GM19463 (cell line): Measurements from ENCODE around the gene MPP2.
"Not testable (repeated sequence)": the region's sequence is repeated elsewhere in the genome, so short reads cannot be mapped to it uniquely, and the experiment has no call there.

Source experiments
- ATAC-seq: cut with Tn5 transposase; IDR thresholded peaks from one replicate; pipeline ENCODE4 v1.9.1; 2021; ENCODE audit warnings: mild to moderate bottlenecking, moderate library complexity; ENCODE audit not compliant: unreplicated experiment

Gene MPP2

DNA sequence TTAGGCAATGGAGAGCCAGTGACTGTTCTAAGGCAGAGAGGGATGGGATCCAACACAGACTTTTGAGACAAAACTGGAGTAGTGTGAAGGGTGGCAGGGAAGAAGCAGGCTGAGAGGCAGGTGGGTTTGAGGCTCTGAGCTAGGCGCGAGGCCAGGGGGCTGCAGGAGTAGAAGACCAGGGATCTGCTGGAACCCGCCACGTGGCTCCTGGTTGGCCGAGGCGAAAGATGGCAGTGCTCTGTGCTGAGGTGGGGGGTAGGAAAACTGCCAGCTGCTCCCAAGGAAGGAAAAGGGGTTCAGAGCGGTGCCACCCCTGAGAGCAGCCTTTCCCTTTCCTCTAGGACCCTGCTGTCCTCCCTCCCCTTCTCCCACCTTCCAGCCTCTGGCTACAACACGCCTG is 54.8 kb downstream of the MPP2 start:
- ATAC-seq, result no peak

DNA sequence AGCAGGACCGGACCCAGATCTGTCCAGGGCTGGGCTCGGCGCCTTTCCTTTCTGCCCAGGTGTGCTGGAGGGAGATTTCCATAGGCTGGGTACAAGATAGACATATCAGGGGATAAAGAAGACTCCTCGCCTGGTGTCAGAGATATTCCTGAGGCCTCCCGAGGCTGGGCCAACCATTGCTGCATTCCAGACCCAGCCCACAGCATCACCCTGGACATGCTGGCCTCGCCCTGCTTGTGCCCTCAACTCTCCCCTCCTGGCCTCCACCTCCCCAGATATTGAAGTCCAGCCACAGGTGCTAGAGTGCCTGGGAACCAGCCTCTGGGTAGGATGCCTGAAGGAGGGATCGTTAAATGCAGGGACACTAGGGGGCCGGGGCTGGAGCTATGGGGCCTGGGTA is 58.2 kb downstream of the MPP2 start:
- no peak for ATAC-seq

DNA sequence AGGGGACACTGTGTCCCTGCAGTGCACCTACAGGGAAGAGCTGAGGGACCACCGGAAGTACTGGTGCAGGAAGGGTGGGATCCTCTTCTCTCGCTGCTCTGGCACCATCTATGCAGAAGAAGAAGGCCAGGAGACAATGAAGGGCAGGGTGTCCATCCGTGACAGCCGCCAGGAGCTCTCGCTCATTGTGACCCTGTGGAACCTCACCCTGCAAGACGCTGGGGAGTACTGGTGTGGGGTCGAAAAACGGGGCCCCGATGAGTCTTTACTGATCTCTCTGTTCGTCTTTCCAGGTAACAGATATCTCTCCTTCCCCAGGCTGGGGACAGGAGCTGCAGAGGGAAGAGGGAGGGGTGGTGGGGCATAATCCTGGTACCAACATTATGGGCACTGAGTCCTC is 58.7 kb downstream of the MPP2 start:
- no peak for ATAC-seq

DNA sequence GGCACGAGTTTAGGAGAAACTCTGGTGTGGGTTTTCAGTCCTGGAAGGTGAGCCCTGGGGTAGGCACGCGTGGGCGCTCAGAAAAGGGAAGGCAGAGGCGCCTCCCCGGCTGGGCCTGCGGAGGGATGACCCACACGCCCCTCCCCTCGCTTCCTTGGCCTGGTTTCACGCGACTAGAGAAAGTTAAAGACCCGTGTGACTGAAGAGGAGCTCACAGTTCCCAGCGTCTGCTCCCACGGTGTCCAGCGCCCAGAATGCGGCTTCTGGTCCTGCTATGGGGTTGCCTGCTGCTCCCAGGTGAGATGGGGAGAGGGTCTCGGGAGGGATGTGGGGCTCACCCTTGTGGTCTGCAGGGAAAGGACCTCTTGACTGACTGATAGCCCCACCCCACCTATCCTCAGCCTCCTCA is 60.4 kb downstream of the MPP2 start, which contains the start of gene CD300LG:
TSS of gene CD300LG (plus strand) at position 214 of the 409 bp plus-strand sequence. CDS start at position 255, 41 bp downstream.
- ATAC-seq, result no peak

DNA sequence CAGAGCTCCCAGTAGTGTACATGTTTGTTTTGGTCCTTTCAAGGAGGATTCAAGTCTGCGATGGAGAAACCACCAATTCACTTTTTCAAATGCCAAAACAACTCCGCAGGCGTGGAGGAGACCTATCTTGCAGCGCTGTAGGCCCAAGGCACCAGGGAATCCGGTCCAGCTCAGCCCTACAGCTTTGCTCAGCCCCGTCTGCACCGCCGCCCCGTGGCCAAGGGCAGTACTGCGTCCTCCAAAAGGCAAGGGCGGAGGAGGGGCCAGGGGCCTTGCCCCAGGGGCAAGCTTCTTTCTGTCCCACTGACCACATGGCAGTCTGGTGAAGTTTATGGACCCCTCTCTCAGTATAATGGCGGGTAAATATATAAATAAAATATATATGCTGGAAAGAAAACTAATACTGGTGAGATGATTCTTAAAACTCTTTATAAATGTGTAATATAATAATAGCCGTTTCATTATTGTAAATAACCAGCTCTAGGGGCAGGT is 61.1 kb downstream of the MPP2 start:
- no peak for ATAC-seq

DNA sequence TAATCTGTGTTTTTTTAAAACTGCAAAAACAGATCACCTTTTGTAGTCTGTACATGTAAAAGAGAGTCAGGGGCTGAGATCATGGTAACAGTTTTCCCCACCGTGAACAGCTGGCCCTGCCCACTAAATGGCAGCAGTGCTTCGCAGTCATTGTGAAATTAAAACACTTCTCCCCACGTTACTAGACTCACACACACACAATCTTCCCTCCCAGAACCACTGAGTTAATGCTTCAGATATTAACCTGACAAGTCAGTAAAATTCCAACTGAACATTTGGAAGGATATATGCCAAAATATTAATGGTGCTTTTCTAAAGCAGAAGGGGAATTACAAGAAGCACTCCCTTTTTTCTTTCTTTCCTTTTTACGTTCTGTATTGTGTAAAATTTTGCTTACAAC is 61.6 kb downstream of the MPP2 start:
- ATAC-seq, result no peak

DNA sequence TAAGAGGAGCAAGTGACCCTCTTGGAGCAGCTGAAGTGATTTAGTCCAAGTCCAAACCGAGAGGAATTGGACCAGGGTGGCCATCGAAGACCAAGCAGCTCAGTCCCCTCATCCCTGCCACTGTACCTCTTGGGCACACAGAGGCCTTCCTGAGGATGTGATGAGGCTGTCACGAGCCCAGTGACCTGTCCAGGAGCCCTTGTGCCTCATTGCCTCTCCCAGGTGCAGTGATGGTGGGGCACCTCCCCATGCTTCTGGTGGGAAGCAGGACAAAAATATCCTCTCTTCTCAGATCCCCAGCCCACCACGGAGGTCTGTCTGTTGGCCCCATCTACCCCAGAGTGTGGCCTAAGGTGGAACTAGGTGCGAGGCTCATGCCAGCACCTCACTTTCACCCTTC is 63.1 kb downstream of the MPP2 start:
- ATAC-seq, result no peak

DNA sequence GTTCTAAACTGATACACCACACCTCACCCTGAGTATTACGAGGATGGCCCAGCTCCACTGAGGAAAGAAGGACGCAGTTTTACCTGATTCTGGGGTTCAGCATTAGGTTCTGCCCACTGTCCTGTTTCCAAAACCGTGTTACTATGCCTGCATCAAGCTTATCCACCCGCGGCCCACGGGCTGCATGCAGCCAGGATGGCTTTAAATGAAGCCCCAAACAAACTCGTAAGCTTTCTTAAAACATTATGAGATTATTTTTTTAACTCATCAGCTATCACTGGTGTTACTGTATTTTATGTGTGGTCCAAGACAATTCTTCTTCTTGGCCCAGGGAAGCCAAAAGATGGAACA is 64.4 kb downstream of the MPP2 start:
- ATAC-seq, result no peak

DNA sequence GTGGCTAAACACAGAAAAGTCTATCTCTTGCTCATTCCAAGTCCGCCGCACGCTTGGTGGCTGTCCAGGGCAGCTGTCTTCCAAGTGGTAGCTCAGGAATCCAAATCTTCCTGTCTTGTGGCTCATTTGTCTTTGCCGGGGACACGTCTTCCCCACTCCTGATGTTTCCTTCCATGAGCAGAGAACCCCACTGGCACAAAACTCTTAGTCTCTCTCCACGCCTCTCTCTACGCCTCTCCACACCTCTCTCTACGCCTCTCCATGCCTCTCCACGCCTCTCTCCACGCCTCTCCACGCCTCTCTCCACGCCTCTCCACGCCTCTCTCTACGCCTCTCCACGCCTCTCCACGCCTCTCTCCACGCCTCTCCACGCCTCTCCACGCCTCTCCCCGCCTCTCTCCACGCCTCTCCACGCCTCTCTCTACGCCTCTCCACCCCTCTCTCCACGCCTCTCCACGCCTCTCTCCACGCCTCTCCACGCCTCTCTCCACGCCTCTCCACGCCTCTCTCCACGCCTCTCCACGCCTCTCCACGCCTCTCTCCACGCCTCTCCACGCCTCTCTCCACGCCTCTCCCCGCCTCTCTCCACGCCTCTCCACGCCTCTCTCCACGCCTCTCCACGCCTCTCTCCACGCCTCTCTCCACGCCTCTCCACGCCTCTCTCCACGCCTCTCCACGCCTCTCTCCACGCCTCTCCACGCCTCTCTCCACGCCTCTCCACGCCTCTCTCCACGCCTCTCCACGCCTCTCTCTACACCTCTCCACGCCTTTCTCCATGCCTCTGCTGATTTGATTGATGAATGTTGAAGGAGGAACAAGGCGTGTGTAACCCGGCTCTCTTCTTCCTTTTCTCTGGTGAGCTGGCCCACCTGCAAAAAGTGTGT is 65.0 kb downstream of the MPP2 start:
- not testable (repeated sequence) for ATAC-seq

DNA sequence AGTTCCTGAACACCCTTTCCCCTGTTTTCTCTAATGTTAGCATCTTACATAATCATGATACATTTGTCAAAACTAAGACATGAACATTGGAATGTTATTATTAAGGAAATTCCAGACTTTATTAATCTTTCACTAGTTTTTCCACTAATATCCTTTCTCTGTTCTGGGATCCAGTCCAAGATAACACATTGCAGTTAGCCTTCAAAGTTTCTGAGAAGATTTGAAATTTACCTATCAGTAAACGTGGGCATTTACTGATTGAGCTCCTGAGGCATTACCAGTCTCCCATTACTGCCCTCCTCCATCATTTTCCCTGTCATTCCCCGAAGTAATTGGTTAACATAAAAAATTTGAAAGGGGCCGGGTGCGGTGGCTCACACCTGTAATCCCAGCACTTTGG is 66.1 kb downstream of the MPP2 start:
- ATAC-seq, result no peak

DNA sequence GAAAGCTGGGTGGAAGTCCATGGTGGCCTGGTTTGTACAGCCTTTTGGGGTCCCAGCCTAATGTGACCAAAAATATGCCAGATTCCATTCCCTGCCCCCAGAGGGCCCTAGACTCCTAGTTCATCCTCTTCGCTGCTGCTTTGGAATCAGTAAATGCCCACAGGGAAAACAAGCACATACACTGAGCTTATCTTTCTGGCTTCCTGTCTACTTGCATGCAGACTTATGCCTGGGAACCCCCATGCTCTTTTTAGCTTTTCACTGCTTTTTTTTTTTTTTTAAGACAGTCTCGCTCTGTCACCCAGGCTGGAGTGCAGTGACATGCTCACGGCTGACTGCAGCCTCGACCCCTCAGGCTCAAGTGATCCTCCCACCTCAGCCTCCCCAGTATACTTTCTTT is 66.5 kb downstream of the MPP2 start:
- no peak for ATAC-seq

DNA sequence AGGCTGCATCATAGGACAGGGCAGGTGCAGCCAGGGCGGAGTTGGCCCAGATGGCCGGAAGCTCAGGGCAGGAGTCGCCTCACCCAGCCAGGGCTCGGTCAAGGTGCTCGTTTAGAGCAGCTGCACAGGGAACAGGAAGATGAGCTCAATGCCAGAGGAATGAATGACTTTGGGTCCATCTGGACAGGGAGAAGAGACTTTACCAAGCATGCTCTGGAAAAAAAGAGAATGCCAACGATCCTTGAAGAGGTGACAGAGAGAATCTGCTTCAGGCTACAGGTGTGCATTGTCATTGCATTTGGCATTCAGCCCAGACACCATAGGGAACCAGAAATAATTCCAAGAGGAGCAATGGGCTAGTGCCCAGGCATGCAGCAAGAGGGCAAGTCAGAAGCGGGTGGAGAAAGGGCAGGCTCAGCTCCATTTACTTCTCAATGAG is 67.6 kb downstream of the MPP2 start:
- no peak for ATAC-seq

DNA sequence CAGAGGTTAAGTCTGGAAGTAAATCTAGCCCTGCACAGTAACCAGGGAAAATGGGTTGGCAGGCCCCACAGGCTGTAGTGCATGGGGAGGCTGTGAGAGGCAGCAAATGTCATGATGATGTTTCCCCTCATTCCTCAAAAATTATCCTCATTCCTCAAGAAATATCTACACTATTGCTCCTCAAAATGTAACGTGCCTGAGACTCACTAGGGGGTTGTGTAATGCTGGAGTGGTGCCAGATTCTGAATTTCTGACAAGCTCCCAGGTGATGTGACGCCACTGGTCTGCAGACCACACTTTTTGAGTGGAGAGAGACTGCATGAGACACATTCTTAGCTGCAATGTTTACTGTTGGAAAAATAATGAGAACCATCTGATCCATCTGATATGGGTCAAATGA is 73.2 kb downstream of the MPP2 start:
- no peak for ATAC-seq

DNA sequence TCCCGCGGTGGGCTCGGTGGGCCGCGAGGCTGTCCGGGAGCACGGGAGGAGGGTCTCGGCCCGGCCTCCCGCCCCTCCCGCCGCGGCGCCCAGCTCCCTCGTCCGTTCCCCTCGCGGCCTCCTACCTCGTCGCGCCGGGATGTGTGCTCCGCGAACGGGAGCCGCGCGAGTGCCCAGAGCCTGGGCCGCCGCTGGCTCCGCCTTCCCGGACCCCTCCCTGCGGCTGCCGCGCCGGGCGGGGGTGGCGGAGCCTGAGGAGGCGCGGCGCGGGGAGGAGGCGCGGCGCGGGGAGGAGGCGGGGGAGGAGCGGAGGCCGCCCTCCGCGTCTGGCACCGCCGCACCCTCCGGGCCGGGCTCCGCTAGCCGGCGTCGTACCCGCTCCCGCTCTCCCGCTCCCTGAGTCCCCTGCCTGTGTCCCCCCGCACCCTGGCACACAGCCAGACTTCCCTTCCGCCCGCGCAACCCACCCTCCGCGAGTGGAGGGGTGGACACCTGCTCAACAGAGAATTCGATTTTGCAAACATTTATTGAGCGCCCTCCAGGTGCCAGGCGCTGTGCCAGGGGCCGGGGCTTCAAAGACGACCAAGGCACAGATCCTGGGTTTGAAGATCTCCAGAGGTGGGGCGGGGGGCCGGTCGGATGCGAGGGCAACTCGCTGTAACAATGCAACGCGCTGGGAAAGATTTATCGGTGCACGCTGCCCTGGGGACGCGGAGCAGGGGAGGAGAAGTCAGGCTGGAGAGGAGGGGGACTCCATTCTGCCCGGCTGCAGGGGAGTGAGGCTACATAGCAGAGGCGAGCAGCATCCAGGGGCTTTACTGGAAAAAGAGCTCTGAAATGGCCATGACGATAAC is 74.1 kb downstream of the MPP2 start, which contains the start of gene MPP3:
TSS of gene MPP3 (minus strand) at position 171 of the 854 bp plus-strand sequence. CDS start 1,240 bp downstream, outside the sequence.
- ATAC-seq, result no peak

DNA sequence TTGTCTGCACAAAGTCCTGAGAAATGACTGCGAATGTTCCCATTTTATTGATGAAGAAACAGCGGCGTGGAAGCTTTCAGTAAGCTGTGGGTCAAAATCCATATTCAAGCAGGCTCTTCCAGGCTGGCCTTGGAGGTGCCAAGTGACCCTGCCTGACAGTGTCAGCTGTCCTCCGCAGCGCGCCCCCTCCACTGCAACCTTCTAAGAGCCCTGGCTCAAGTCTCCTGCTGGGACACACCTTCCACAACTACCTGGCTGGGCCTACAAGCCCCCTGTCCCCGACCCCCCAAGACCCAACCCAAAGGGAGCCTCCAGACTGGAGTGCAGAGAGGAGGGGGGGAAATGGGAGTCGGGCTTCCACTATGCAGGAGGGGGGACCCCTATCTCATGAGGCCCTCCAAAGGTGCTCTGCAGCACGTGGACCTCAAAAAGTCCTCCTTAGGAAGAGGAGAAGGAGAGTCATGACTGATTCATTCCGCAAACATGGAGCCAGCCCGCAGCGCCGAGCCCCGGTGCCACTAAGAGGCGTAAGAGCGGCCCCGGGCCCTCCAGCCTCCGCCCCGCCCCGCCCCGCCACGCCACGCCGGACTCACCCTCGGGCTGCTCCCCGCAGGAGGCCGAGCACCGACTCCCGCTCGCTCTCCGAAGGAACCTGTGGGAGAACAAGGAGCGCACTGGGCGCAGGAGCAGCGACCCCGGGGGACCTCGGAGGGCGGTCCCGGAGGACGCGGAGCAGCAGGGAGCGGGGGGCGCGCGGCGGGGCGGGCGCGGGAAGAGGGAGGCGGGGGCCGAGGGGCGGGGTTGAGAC is 75.0 kb downstream of the MPP2 start:
- ATAC-seq, result no peak

DNA sequence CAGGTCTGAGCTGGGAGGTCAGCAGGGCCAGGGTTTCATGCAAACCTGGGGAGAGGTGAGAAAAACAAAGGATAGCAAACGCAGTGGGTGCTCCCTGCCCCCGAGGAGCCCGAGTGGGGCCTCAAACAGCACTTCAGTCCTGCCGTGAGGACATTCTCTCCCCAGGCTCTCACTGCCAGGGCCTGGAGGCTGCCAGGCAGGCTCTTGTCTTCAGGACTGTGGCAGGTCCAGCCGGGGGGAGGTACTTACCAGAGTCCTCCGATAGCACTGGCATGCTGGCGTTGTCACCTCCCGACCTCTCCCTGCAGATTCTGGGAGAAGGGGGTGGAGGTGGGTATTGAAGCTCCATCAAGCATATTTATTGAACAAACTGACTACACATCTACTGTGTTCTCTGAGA is 75.7 kb downstream of the MPP2 start:
- no peak for ATAC-seq

DNA sequence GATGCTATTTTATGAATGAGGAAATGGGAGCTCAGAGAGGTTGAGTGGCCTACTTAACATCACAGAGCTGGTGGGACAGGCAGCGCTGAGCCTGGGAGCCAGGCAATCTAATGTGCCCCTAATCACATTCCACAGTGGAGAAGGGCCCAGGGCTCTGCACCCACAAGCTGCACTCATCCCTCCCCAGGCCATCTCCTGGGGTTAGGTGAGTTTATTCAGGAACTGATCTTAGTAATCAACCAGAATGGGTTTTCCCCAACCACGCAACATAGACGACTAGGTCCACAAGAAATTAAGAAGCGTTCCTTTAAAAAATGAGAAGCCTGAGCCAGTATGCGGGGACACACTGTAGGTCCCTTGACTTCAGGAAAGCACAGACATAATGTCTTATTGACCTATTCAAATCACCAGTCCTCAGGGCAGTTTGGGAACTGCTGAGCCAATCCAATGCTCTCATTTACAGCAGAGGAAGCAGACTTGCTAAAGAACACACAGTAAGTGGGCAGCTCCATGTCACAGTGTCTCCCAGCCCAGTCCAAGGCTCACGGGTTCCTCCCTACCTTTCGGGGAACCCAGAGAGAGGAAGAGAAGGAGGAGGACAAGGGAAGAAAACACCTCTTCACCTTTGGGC is 76.7 kb downstream of the MPP2 start:
- ATAC-seq, result no peak

DNA sequence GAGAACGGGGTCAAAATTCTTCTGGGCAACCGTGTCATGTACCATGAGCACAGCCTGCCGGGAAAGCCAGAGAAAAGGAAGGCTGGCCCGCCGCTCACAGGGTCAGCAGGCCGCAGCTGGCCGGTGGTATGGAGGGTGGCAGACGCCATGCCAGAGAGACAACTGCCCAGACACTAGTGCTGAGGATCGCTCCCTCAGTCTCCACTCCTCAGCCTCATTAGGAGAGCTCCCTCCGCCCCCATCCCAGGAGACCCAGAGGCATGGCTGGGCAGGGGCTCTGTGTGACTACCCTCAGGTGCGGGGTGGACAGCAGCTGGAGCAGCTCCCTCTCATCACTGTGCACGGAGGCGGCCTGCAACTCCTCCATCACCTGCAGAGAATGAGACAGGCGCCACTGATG is 77.6 kb downstream of the MPP2 start:
- ATAC-seq, result no peak

DNA sequence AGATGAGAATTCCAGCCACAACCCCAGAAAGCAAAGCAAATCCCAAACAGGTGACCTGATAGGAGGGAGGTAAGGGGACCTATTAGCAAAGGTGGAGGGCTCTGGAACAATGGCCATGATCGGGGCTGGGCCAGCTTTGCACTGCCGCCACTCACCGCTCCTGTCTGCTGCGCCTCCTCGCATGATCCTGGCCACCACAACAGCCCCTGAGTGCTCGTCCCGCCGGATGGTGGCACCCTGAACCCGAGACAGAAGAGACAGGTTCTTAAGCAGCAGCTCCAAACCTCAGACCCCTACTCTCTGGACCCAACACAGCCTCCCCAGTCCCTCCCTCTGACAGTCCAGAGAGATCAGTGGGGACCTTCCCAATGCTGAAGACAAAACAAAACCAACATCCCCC is 79.7 kb downstream of the MPP2 start:
- ATAC-seq, result no peak

DNA sequence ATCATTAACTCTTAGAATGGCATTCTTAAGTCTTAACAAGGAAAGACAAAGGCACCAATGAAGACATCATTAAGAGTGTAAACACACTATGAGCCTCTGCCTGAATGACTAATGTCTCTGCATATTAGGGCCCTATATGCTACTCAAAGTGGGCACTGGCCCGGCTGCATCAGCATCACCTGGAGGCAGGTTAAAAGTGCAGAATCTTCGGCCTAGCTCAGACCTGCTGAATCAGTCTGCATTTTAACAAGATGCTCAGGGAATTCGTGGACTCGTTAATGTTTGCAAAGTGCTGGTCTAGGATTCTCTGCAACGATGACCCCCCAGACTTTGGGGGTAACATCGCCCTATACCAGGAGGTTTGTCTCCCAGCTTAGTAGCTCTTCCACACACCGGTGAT is 81.1 kb downstream of the MPP2 start:
- no peak for ATAC-seq
